Kidney (tissue), 14 donors: ENCODE measurements around the gene CYB5R3. TPM values are rescaled to one million over a fixed set of nuclear protein-coding genes. Genes with fewer than 3 reads are reported as not detected.
"Not testable (repeated sequence)": the region's sequence is repeated elsewhere in the genome, so short reads cannot be mapped to it uniquely, and the experiment has no call there.

ENCODE experiments used
- DNase-seq, 5 donors: peaks; one replicate each; pipeline ENCODE4 v3.0.0-alpha.2; 2013 to 2020
- FAIRE-seq: peaks from 2 replicates; lab custom pipeline; 2012; peaks lifted over from hg19 to GRCh38; lab: Jason Lieb, UNC
- H3K27ac ChIP-seq, 2 donors: one replicate each; pipeline ENCODE4 v1.7.0; 2013; ENCODE audit warnings: low read depth in 2 of 2, low read length in 2 of 2, inconsistent platforms in 1 of 2
- H3K27me3 ChIP-seq: one replicate; pipeline ENCODE4 v1.7.1; 2013; ENCODE audit warnings: low read length, inconsistent platforms; ENCODE audit not compliant: control insufficient read depth, insufficient read depth
- H3K36me3 ChIP-seq, 3 donors: one replicate each; pipeline versions ENCODE4 v1.7.0 to v1.7.1; 2013; ENCODE audit warnings: low read length in 3 of 3, control low read depth in 1 of 3, inconsistent platforms in 1 of 3; ENCODE audit not compliant: insufficient read depth in 3 of 3, control insufficient read depth in 2 of 3
- H3K4me1 ChIP-seq, 3 donors: one replicate each; pipeline versions ENCODE4 v1.7.0 to v1.7.1; 2013; ENCODE audit warnings: low read length in 3 of 3, inconsistent platforms in 1 of 3, low read depth in 1 of 3; ENCODE audit not compliant: control insufficient read depth in 2 of 3, insufficient read depth in 2 of 3
- H3K4me3 ChIP-seq, 3 donors: one replicate each; pipeline versions ENCODE4 v1.7.0 to v1.8.1; 2013; ENCODE audit warnings: low read length in 3 of 3, control low read depth in 1 of 3, inconsistent platforms in 1 of 3
- H3K9ac ChIP-seq, 3 donors: one replicate each; pipeline versions ENCODE4 v1.7.0 to v1.7.1; 2013; ENCODE audit warnings: low read length in 3 of 3, control low read depth in 1 of 3, inconsistent platforms in 1 of 3
- H3K9me3 ChIP-seq, 3 donors: one replicate each; pipeline versions ENCODE4 v1.7.0 to v1.7.1; 2013; ENCODE audit warnings: low read length in 3 of 3, control low read depth in 1 of 3, inconsistent platforms in 1 of 3; ENCODE audit not compliant: control insufficient read depth in 2 of 3, insufficient read depth in 1 of 3
- CTCF ChIP-seq: IDR thresholded peaks from 3 replicates; pipeline ENCODE4 v1.5.1; 2012; ENCODE audit warnings: mild to moderate bottlenecking, moderate library complexity, borderline replicate concordance; ENCODE audit not compliant: insufficient read depth; ENCODE audit errors: extremely low read depth
- intact Hi-C: fragments of 100-400 bp; cut with DNase I; formaldehyde crosslinking; loops from one replicate; pipeline ENCODE4 v1.11.1; 2022
- polyA plus RNA-seq: library from polyadenylated mRNA; stranded (reverse); fragments of 350-450 nt; fragmentation: Illumina TruSeq; extraction: RNeasy Lipid Tissue Mini Kit (QIAGEN cat#74804); gene quantifications from one replicate; pipeline ENCODE4 v1.2.3, GENCODE V29; 2014; ENCODE audit warnings: low read depth, low replicate concordance; ENCODE audit not compliant: insufficient read depth
- total RNA-seq: library from RNA; stranded (reverse); fragmentation: NEBNext Ultra II Directional; extraction: Animal tissue kit (Norgen Biotek cat#: 25700); gene quantifications from one replicate; pipeline ENCODE4 v1.2.1, GENCODE V29; 2021
- donor health status: control.
- donor health status: control.
- donor health status: control.
- donor health status: control.
- donor health status: control.
- donor health status: DM: yes; HTN: yes; CAD: no.
- donor health status: Normal renal cell carcinoma (clear cell type).

Gene CYB5R3
- total and polyA plus RNA-seq, 2 donors from 2014 or later, result 287 to 426 TPM

DNA sequence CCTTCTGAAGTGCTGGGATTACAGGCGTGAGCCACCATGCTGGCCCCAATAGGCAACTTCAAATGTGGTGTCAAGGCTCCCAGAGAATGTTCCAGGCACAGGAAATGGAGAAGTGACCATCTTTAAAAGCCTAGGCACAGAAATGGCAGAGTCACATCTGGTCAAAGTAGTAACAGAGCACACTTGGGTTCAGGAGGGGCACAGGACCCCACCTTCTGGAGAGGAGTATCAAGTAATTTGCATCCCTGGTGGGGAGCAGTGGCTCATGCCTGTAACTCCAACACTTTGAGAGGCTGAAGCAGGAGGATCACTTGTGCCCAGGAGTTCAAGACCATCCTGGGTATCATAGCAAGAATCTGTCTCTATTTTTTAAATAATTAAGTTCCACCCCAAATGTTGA, 66.2 kb downstream of the CYB5R3 start:
- H3K4me3 ChIP-seq, result no peak overlapping the region
- H3K4me1 ChIP-seq, result no peaks in the 10 kb centered on the region
- no peak for TF ChIP-seq CTCF
- no peaks in the 10 kb centered on the region for H3K27me3 ChIP-seq
- H3K9ac ChIP-seq, result no peak overlapping the region
- H3K9me3 ChIP-seq, result no peaks in the 10 kb centered on the region
- H3K36me3 ChIP-seq, result peaks cover 10 to 48% (median 27%) of the 10 kb centered on the region in 3 donors
- no peak for FAIRE-seq
- H3K27ac ChIP-seq, result no peak overlapping the region
- DNase-seq, result no peak
- intact Hi-C loops, result no loop called here

GRCh38 chr22:42581762-42582716, 67.2 kb downstream of the CYB5R3 start:
- Histone ChIP-seq H3K4me3 (peak overlapping the region; percentile 61 to 70 (median 64)), H3K36me3 (peaks cover 3 to 39% (median 19%) of the 10 kb centered on the region in 3 donors), H3K9me3 (no peaks in the 10 kb centered on the region), H3K27me3 (no peaks in the 10 kb centered on the region), H3K27ac (no peak overlapping the region), H3K9ac (peak overlapping the region in 2 of 3 donors; percentile 46 to 61), H3K4me1 (no peaks in the 10 kb centered on the region)
- FAIRE-seq (no peak), DNase-seq (peak; percentile 85 to 94 (median 91))
- intact Hi-C loops, result no loop called here
- no peak for TF ChIP-seq CTCF

DNA sequence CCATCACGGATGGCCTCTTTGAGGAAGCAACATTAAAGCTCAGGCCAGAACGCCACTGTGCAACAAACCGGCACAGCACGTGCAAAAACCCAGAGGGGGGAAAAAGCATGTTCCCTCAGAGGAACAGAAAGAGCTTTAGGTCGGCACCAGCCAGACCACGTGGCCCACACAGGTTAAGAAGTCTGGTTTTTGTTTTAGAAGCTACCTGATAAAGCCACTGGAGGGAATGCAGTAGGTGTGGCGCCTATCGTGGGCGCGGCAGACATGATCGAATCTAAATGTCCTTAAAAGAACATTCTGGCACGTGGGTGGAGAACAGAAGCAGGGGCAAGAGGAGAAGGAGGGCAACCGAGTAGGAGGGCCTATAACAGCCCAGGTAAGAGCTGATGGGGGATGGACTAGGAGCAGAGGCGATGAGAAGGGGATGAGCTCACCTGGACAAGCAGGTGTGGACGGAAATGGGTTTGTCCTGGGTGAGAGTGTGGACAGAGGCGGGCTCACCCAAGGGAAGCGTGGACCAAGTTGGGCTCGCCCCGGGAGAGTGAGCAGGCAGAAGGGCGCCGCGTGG, 67.9 kb downstream of the CYB5R3 start:
- H3K27me3 ChIP-seq, FAIRE-seq, intact Hi-C loops, H3K9me3 ChIP-seq, H3K4me1 ChIP-seq, DNase-seq, H3K27ac ChIP-seq: not testable (repeated sequence)
- Histone ChIP-seq H3K36me3 (peaks cover 0 to 32% (median 14%) of the 10 kb centered on the region in 3 donors), H3K4me3 (peak overlapping the region; percentile 61 to 70 (median 64)), H3K9ac (peak overlapping the region in 2 of 3 donors; percentile 46 to 47)

GRCh38 chr22:42580040-42580439, 69.2 kb downstream of the CYB5R3 start:
- not testable (repeated sequence) for FAIRE-seq, H3K4me3 ChIP-seq

More at GRCh38 chr22:42580040-42580439, 69.2 kb downstream of the CYB5R3 start:
- peaks cover 0 to 21% (median 7%) of the 10 kb centered on the region in 3 donors for H3K36me3 ChIP-seq
- H3K4me1 ChIP-seq, H3K27ac ChIP-seq, H3K9ac ChIP-seq, H3K9me3 ChIP-seq, H3K27me3 ChIP-seq, intact Hi-C loops: not testable (repeated sequence)
- DNase-seq, result peak in 1 of 5 donors; percentile 7
